NCI-H774 (cell line): Measurements from ENCODE around the gene SNX14.

Experiments
- DNase-seq: peaks from one replicate; lab custom pipeline; 2025; lab: John Stamatoyannopoulos, UW

The SNX14 gene

GRCh38 chr6:85506441-85507093, 87.1 kb downstream of the SNX14 start:
- DNase-seq: no peak

GRCh38 chr6:85498596-85499258, 94.9 kb downstream of the SNX14 start:
- DNase-seq: peak; percentile 44

- no peak for DNase-seq
These were observed 96.8 kb downstream of the SNX14 start for GRCh38 chr6:85496856-85497255.

GRCh38 chr6:85496009-85496579, 97.6 kb downstream of the SNX14 start:
- DNase-seq: no peak

- no peak for DNase-seq
These were observed 98.8 kb downstream of the SNX14 start for GRCh38 chr6:85494547-85495536.

- no peak for DNase-seq
These were observed 100.3 kb downstream of the SNX14 start for GRCh38 chr6:85493389-85493788.

GRCh38 chr6:85490516-85491248, 103.0 kb downstream of the SNX14 start:
- no peak for DNase-seq

- peak; percentile 30 for DNase-seq
These were observed 108.7 kb downstream of the SNX14 start for GRCh38 chr6:85484948-85485347.

GRCh38 chr6:85483846-85484245, 109.8 kb downstream of the SNX14 start:
- DNase-seq: no peak

- DNase-seq: peak; percentile 75
These were observed 110.6 kb downstream of the SNX14 start for GRCh38 chr6:85482905-85483700.

GRCh38 chr6:85482206-85482904, 111.3 kb downstream of the SNX14 start:
- no peak for DNase-seq

- no peak for DNase-seq
These were observed 114.5 kb downstream of the SNX14 start for GRCh38 chr6:85479208-85479607.

- no peak for DNase-seq
These were observed 117.1 kb downstream of the SNX14 start for GRCh38 chr6:85476532-85476931.

GRCh38 chr6:85473748-85474147, 119.9 kb downstream of the SNX14 start:
- DNase-seq: no peak

GRCh38 chr6:85472744-85473143, 120.9 kb downstream of the SNX14 start:
- no peak for DNase-seq

GRCh38 chr6:85470023-85470410, 123.6 kb downstream of the SNX14 start:
- DNase-seq: peak; percentile 26

GRCh38 chr6:85469276-85470022, 124.2 kb downstream of the SNX14 start:
- no peak for DNase-seq

GRCh38 chr6:85468326-85468725, 125.3 kb downstream of the SNX14 start:
- DNase-seq: no peak

- DNase-seq: no peak
These were observed 127.9 kb downstream of the SNX14 start for GRCh38 chr6:85465762-85466161.
